H9 (cell line): ENCODE measurements around the gene CCL3. TPM values are rescaled to one million over a fixed set of nuclear protein-coding genes. Genes with fewer than 3 reads are reported as not detected.

Experiments
- DNase-seq: peaks from one replicate; pipeline ENCODE4 v3.0.0-alpha.2; 2017
- H2AFZ ChIP-seq: one replicate; pipeline ENCODE4 v1.6.1; 2013; ENCODE audit warnings: mild to moderate bottlenecking, low read length, control low read depth, moderate library complexity
- H2AK5ac ChIP-seq: 2 replicates; pipeline ENCODE4 v1.6.1; 2013; ENCODE audit warnings: low read length, control low read depth, mixed read lengths; ENCODE audit not compliant: insufficient read length
- H2BK120ac ChIP-seq: one replicate; pipeline ENCODE4 v1.6.1; 2013; ENCODE audit warnings: low read depth, mild to moderate bottlenecking, low read length, control low read depth, inconsistent platforms; ENCODE audit not compliant: poor library complexity, severe bottlenecking
- H2BK12ac ChIP-seq: 2 replicates; pipeline ENCODE4 v1.6.1; 2013; ENCODE audit warnings: low read length, control low read depth, mixed read lengths, low read depth; ENCODE audit not compliant: insufficient read length
- H2BK15ac ChIP-seq: 2 replicates; pipeline ENCODE4 v1.6.1; 2013; ENCODE audit warnings: low read depth, low read length, control low read depth
- H2BK20ac ChIP-seq: one replicate; pipeline ENCODE4 v1.6.1; 2013; ENCODE audit warnings: low read depth, mild to moderate bottlenecking, low read length, control low read depth, inconsistent platforms; ENCODE audit not compliant: poor library complexity, severe bottlenecking
- H2BK5ac ChIP-seq: 2 replicates; pipeline ENCODE4 v1.6.1; 2013; ENCODE audit warnings: low read length, control low read depth, mixed read lengths; ENCODE audit not compliant: insufficient read length
- H3K14ac ChIP-seq: 2 replicates; pipeline ENCODE4 v1.6.1; 2013; ENCODE audit warnings: low read length, control low read depth; ENCODE audit not compliant: insufficient read depth
- H3K18ac ChIP-seq: 2 replicates; pipeline ENCODE4 v1.6.1; 2013; ENCODE audit warnings: low read depth, mild to moderate bottlenecking, mixed read lengths, low read length, control low read depth; ENCODE audit not compliant: insufficient read length
- H3K23ac ChIP-seq: 2 replicates; pipeline ENCODE4 v1.6.1; 2013; ENCODE audit warnings: low read length, control low read depth, mixed read lengths, low read depth; ENCODE audit not compliant: insufficient read length
- H3K23me2 ChIP-seq: 2 replicates; pipeline ENCODE4 v1.6.1; 2013; ENCODE audit warnings: low read depth, mild to moderate bottlenecking, mixed read lengths, low read length, control low read depth; ENCODE audit not compliant: insufficient read length, poor library complexity, severe bottlenecking
- H3K27ac ChIP-seq: 2 replicates; pipeline ENCODE4 v1.5.1; 2013; ENCODE audit warnings: low read length, control low read depth, mixed read lengths, low read depth; ENCODE audit not compliant: insufficient read length
- H3K27me3 ChIP-seq: 2 replicates; pipeline ENCODE4 v1.6.1; 2013; ENCODE audit warnings: low read length, control low read depth, inconsistent platforms; ENCODE audit not compliant: insufficient read depth
- H3K4ac ChIP-seq: 2 replicates; pipeline ENCODE4 v1.6.1; 2013; ENCODE audit warnings: low read depth, mild to moderate bottlenecking, control low read depth, inconsistent platforms, low read length, moderate library complexity
- H3K4me1 ChIP-seq: 2 replicates; pipeline ENCODE4 v1.6.1; 2013; ENCODE audit warnings: low read length, control low read depth, inconsistent platforms; ENCODE audit not compliant: insufficient read depth
- H3K4me2 ChIP-seq: 2 replicates; pipeline ENCODE4 v1.6.1; 2013; ENCODE audit warnings: low read length, control low read depth, mixed read lengths; ENCODE audit not compliant: insufficient read length, insufficient read depth
- H3K56ac ChIP-seq: 2 replicates; pipeline ENCODE4 v1.6.1; 2013; ENCODE audit warnings: low read depth, mild to moderate bottlenecking, mixed read lengths, low read length, control low read depth; ENCODE audit not compliant: insufficient read length
- H3K79me1 ChIP-seq: 2 replicates; pipeline ENCODE4 v1.6.1; 2013; ENCODE audit warnings: low read depth, mild to moderate bottlenecking, moderate library complexity, low read length, control low read depth, inconsistent platforms; ENCODE audit not compliant: insufficient read depth, poor library complexity, severe bottlenecking
- H3K79me2 ChIP-seq: 2 replicates; pipeline ENCODE4 v1.6.1; 2013; ENCODE audit warnings: low read length, control low read depth, inconsistent platforms; ENCODE audit not compliant: insufficient read depth
- H3K9ac ChIP-seq: 2 replicates; pipeline ENCODE4 v1.6.1; 2013; ENCODE audit warnings: low read length, control low read depth, mixed read lengths; ENCODE audit not compliant: insufficient read length; ENCODE audit errors: extremely low read depth
- H3K9me3 ChIP-seq: one replicate; pipeline ENCODE4 v1.6.1; 2013; ENCODE audit warnings: low read depth, low read length, inconsistent platforms; ENCODE audit not compliant: control insufficient read depth
- H3T11ph ChIP-seq: one replicate; pipeline ENCODE4 v1.6.1; 2013; ENCODE audit warnings: mild to moderate bottlenecking, low read length, control low read depth, inconsistent platforms
- H4K20me1 ChIP-seq: one replicate; pipeline ENCODE4 v1.6.1; 2013; ENCODE audit not compliant: control insufficient read depth, insufficient read length, insufficient read depth
- H4K5ac ChIP-seq: 2 replicates; pipeline ENCODE4 v1.6.1; 2013; ENCODE audit warnings: low read depth, mild to moderate bottlenecking, mixed read lengths, low read length, control low read depth; ENCODE audit not compliant: insufficient read length
- H4K8ac ChIP-seq: replicated peaks from 2 replicates; pipeline ENCODE4 v1.6.1; 2013; ENCODE audit warnings: low read length, control low read depth, mixed read lengths, low read depth; ENCODE audit not compliant: insufficient read length
- H4K91ac ChIP-seq: 2 replicates; pipeline ENCODE4 v1.6.1; 2013; ENCODE audit warnings: low read depth, mild to moderate bottlenecking, moderate library complexity, mixed read lengths, low read length, control low read depth; ENCODE audit not compliant: insufficient read length
- H3K27ac Mint-ChIP-seq, 3 experiments: 2 replicates in 2 of 3; 3 replicates in 1 of 3; pipeline ENCODE4 v1.8.0; 2020 to 2021; ENCODE audit warnings: mixed read lengths in 3 of 3, mild to moderate bottlenecking in 1 of 3, moderate library complexity in 1 of 3
- H3K27me3 Mint-ChIP-seq: 2 replicates; pipeline ENCODE4 v1.8.0; 2021; ENCODE audit warnings: low read depth, mild to moderate bottlenecking, moderate library complexity, mixed read lengths
- H3K36me3 Mint-ChIP-seq, 3 experiments: 2 replicates in 2 of 3; 3 replicates in 1 of 3; pipeline ENCODE4 v1.8.0; 2020 to 2021; ENCODE audit warnings: low read depth in 3 of 3, mixed read lengths in 3 of 3; ENCODE audit not compliant: insufficient read depth in 1 of 3
- H3K4me1 Mint-ChIP-seq, 2 experiments: 2 replicates each; pipeline ENCODE4 v1.8.0; 2020; ENCODE audit warnings: mixed read lengths in 2 of 2
- H3K4me3 Mint-ChIP-seq, 2 experiments: 2 replicates in 1 of 2; 3 replicates in 1 of 2; pipeline ENCODE4 v1.8.0; 2020 to 2021; ENCODE audit warnings: mild to moderate bottlenecking in 2 of 2, mixed read lengths in 2 of 2, moderate library complexity in 1 of 2
- H3K9me3 Mint-ChIP-seq, 2 experiments: 2 replicates in 1 of 2; 3 replicates in 1 of 2; pipeline ENCODE4 v1.8.0; 2020; ENCODE audit warnings: mild to moderate bottlenecking in 2 of 2, mixed read lengths in 2 of 2, moderate library complexity in 1 of 2
- total RNA-seq: library from RNA; stranded (reverse); gene quantifications from 2 replicates; pipeline ENCODE4 v1.2.1, GENCODE V29; 2021
- TF ChIP-seq, protein P1 (sequence below): fragments of 200-600 bp; sonication (generic); conservative IDR thresholded peaks from 3 replicates; pipeline ENCODE4 v1.8.0; 2021; ENCODE audit warnings: antibody characterized with exemption, mild to moderate bottlenecking

Gene CCL3
- total RNA-seq, 1 experiment from 2014 or later: not detected

DNA sequence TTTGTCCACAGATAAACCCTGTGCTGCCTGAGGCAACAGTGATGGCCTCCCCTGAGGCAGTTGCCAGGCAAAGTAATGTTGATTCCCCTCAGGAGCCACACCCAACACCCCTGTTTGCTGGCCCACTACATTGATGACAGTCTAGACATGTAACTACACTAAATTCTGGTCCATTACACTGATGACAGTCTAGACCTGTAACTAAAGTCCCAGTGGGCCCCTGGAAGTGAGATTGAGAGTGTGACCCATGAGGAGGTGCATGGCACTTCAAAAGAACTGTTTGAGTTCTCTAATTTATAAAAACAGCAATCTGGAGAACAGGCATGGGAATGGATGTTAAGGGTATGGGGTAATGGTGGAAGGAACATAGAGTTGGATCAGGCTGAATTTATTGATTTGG lies 22.6 kb upstream of the CCL3 start:
- no peak overlapping the region for H4K5ac ChIP-seq
- H3K4me2 ChIP-seq: no peak overlapping the region
- H3K14ac ChIP-seq: no peak overlapping the region
- H2BK12ac ChIP-seq: no peak overlapping the region
- no peak overlapping the region for H2BK5ac ChIP-seq
- H3K23ac ChIP-seq: no peak overlapping the region
- no peak overlapping the region for H3K4ac ChIP-seq
- no peak overlapping the region for H4K8ac ChIP-seq
- no peak overlapping the region for H4K91ac ChIP-seq
- TF ChIP-seq, protein P1, sequence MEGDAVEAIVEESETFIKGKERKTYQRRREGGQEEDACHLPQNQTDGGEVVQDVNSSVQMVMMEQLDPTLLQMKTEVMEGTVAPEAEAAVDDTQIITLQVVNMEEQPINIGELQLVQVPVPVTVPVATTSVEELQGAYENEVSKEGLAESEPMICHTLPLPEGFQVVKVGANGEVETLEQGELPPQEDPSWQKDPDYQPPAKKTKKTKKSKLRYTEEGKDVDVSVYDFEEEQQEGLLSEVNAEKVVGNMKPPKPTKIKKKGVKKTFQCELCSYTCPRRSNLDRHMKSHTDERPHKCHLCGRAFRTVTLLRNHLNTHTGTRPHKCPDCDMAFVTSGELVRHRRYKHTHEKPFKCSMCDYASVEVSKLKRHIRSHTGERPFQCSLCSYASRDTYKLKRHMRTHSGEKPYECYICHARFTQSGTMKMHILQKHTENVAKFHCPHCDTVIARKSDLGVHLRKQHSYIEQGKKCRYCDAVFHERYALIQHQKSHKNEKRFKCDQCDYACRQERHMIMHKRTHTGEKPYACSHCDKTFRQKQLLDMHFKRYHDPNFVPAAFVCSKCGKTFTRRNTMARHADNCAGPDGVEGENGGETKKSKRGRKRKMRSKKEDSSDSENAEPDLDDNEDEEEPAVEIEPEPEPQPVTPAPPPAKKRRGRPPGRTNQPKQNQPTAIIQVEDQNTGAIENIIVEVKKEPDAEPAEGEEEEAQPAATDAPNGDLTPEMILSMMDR: no peak
- H3K27me3 Mint-ChIP-seq: peaks cover 4% of the 10 kb centered on the region
- H2BK120ac ChIP-seq: no peak overlapping the region
- no peak overlapping the region for H3K4me3 Mint-ChIP-seq
- no peak overlapping the region for H2BK15ac ChIP-seq
- no peak overlapping the region for H3T11ph ChIP-seq
- peaks cover 5 to 22% (median 7%) of the 10 kb centered on the region in 3 experiments for H3K36me3 Mint-ChIP-seq
- peak overlapping the region in 1 of 3 experiments; percentile 17; a peak in 1 of 7 replicates for H3K27ac Mint-ChIP-seq
- H3K27ac ChIP-seq: no peak overlapping the region
- H3K9ac ChIP-seq: no peak overlapping the region
- no peaks in the 10 kb centered on the region for H3K9me3 ChIP-seq
- no peak overlapping the region for H2BK20ac ChIP-seq
- no peak overlapping the region for H3K18ac ChIP-seq
- H3K79me2 ChIP-seq: no peaks in the 10 kb centered on the region
- H3K4me1 ChIP-seq: no peaks in the 10 kb centered on the region
- H3K79me1 ChIP-seq: no peaks in the 10 kb centered on the region
- no peak overlapping the region for H2AK5ac ChIP-seq
- H3K23me2 ChIP-seq: no peaks in the 10 kb centered on the region
- H3K4me1 Mint-ChIP-seq: peaks cover 19 to 28% of the 10 kb centered on the region in 2 experiments
- H4K20me1 ChIP-seq: no peaks in the 10 kb centered on the region
- DNase-seq: no peak
- peaks cover 11 to 20% of the 10 kb centered on the region in 2 experiments for H3K9me3 Mint-ChIP-seq
- H3K56ac ChIP-seq: no peak overlapping the region
- H2AFZ ChIP-seq: no peak overlapping the region
- H3K27me3 ChIP-seq: no peaks in the 10 kb centered on the region
